ENCODE measurements around the gene STT3B. TPM values are rescaled to one million over a fixed set of nuclear protein-coding genes. Genes with fewer than 3 reads are reported as not detected.

Gene STT3B
- total RNA-seq, 2 experiments from 2014 or later, result 111 to 113 TPM

DNA sequence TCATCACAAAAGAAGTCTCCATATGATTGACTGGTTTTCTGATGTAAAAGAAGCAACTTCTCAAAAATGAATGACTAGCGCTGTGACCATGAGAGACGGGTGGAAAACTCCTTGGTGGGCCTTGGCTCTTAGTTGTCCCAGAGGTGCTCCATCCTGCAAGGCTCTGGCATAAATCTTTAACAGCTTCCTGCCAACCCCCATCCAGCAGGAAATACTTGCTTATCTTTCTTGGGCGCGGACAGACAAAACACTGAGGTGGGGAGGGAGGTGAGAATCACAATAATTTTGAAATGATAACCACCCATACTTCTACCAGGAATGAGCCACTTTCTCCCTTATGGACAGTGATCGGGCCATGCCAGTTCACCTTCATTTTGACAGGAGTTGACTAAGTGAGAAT is 128.6 kb downstream of the STT3B start:
- H3K4me3 Mint-ChIP-seq, result no peak overlapping the region

DNA sequence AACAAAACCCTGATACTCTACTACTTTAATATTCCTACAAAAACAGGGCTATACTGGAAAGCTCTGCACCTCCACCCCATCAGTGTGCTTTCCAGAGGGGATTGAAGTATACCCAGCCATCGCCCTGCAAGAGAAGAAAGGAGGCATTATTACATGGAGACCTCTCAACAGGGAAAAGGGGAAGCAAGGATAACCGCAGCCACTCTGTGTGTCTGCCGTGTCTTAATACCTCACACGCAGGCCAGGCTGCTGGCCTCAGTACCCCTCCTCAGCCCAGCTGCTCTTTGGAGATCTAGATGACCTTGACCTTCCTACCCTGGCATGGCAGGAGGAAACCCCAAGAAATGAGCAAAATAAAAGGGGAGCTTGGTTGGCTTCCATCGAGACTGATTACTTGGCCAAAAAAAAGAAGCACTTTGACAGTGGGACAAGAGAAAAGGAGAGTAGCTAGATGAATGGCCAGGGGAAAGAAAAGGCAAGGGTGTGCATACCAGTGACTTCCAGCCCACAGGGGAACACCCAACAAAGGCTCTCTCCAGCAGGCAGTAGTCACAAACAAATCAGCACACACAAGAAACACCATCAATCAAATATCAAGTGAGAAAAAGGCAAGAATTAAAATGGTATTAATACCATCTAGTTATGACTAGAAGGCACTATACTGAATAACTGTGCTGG is 129.4 kb downstream of the STT3B start:
- intact Hi-C loops (cut with DNase I, micrococcal nuclease), result no loop called here
- ChIA-PET CTCF (no interaction called here), POLR2A (no interaction called here)
- Mint-ChIP-seq H3K27ac (no peak overlapping the region), H3K4me3 (no peak overlapping the region), H3K4me1 (ENCODE audit: low read depth) (peaks cover 10% of the 10 kb centered on the region), H3K9me3 (peaks cover 10% of the 10 kb centered on the region), H3K27me3 (no peaks in the 10 kb centered on the region), H3K36me3 (ENCODE audit: low read depth) (peaks cover 5% of the 10 kb centered on the region)
- peaks cover 18 to 27% of the 10 kb centered on the region in 2 experiments for H3K9me3 ChIP-seq (ENCODE audit: control insufficient read depth in 1 of 2, insufficient read depth in 1 of 2, low read length in 2 of 2)
- H3K36me3 ChIP-seq (ENCODE audit: insufficient read depth, low read length), result no peaks in the 10 kb centered on the region
- ATAC-seq (ENCODE audit: poor library complexity) (no peak), DNase-seq (no peak)
- H3K4me1 ChIP-seq (ENCODE audit: insufficient read depth, low read length), result no peaks in the 10 kb centered on the region
- TF ChIP-seq, protein P1, sequence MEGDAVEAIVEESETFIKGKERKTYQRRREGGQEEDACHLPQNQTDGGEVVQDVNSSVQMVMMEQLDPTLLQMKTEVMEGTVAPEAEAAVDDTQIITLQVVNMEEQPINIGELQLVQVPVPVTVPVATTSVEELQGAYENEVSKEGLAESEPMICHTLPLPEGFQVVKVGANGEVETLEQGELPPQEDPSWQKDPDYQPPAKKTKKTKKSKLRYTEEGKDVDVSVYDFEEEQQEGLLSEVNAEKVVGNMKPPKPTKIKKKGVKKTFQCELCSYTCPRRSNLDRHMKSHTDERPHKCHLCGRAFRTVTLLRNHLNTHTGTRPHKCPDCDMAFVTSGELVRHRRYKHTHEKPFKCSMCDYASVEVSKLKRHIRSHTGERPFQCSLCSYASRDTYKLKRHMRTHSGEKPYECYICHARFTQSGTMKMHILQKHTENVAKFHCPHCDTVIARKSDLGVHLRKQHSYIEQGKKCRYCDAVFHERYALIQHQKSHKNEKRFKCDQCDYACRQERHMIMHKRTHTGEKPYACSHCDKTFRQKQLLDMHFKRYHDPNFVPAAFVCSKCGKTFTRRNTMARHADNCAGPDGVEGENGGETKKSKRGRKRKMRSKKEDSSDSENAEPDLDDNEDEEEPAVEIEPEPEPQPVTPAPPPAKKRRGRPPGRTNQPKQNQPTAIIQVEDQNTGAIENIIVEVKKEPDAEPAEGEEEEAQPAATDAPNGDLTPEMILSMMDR (IDR thresholded peaks at IDR 0.05), result no peak
- no peak overlapping the region for H3K4me3 ChIP-seq (ENCODE audit: low read length)
- H3K27me3 ChIP-seq (ENCODE audit: control insufficient read depth in 1 of 2, insufficient read depth in 2 of 2, low read length in 2 of 2), result peaks cover 0 to 3% of the 10 kb centered on the region in 2 experiments
- H3K27ac ChIP-seq (ENCODE audit: low read depth in 1 of 2, low read length in 2 of 2), result no peak overlapping the region

More for the DNA sequence above, 128.6 kb downstream of the STT3B start:
- no peak for DNase-seq
- no peaks in the 10 kb centered on the region for H3K36me3 ChIP-seq (ENCODE audit: insufficient read depth, low read length)
- peaks cover 0 to 3% of the 10 kb centered on the region in 2 experiments for H3K27me3 ChIP-seq (ENCODE audit: control insufficient read depth in 1 of 2, insufficient read depth in 2 of 2, low read length in 2 of 2)
- peaks cover 17 to 35% of the 10 kb centered on the region in 2 experiments for H3K9me3 ChIP-seq (ENCODE audit: control insufficient read depth in 1 of 2, insufficient read depth in 1 of 2, low read length in 2 of 2)
- H3K27me3 Mint-ChIP-seq, result no peaks in the 10 kb centered on the region
- peaks cover 14% of the 10 kb centered on the region for H3K9me3 Mint-ChIP-seq
- ChIA-PET CTCF (no interaction called here), POLR2A (no interaction called here)
- peaks cover 14% of the 10 kb centered on the region for H3K36me3 Mint-ChIP-seq (ENCODE audit: low read depth)
- H3K4me1 Mint-ChIP-seq (ENCODE audit: low read depth), result peaks cover 10% of the 10 kb centered on the region
- intact Hi-C loops (cut with DNase I, micrococcal nuclease), result no loop called here
- no peak for ATAC-seq (ENCODE audit: poor library complexity)
- no peaks in the 10 kb centered on the region for H3K4me1 ChIP-seq (ENCODE audit: insufficient read depth, low read length)
- H3K27ac Mint-ChIP-seq, result no peak overlapping the region
- TF ChIP-seq, protein P1 (IDR thresholded peaks at IDR 0.05), result no peak
- no peak overlapping the region for H3K27ac ChIP-seq (ENCODE audit: low read depth in 1 of 2, low read length in 2 of 2)
- no peak overlapping the region for H3K4me3 ChIP-seq (ENCODE audit: low read length)

DNA sequence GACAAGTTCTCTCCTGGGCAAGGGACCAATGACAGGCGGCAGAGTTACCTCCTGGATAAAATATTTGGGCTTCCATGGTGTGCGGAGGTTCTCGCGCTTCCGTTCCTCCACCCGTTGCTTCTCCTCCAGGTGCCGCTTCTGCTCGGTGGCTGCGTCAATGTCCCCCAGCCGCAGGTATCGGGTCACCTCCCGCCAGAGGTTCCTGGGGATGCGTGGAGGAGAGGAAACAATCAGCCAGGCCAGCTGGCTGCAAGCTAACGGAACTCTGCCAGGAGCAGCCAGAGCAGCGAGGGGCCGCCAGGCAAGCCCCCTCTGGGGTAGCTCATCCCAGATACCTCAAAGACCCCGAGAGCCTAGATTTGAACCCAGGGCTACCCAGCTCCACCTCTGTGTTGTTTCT is 131.3 kb downstream of the STT3B start:
- Mint-ChIP-seq H3K9me3 (no peaks in the 10 kb centered on the region), H3K4me3 (no peak overlapping the region), H3K27me3 (no peaks in the 10 kb centered on the region), H3K4me1 (ENCODE audit: low read depth) (peaks cover 10% of the 10 kb centered on the region), H3K27ac (no peak overlapping the region), H3K36me3 (ENCODE audit: low read depth) (no peaks in the 10 kb centered on the region)
- Histone ChIP-seq H3K36me3 (ENCODE audit: insufficient read depth, low read length) (no peaks in the 10 kb centered on the region), H3K9me3 (ENCODE audit: control insufficient read depth in 1 of 2, insufficient read depth in 1 of 2, low read length in 2 of 2) (peaks cover 12 to 18% of the 10 kb centered on the region in 2 experiments), H3K27me3 (ENCODE audit: control insufficient read depth in 1 of 2, insufficient read depth in 2 of 2, low read length in 2 of 2) (peaks cover 0 to 3% of the 10 kb centered on the region in 2 experiments), H3K4me1 (ENCODE audit: insufficient read depth, low read length) (no peaks in the 10 kb centered on the region), H3K27ac (ENCODE audit: low read depth in 1 of 2, low read length in 2 of 2) (no peak overlapping the region), H3K4me3 (ENCODE audit: low read length) (no peak overlapping the region)
- intact Hi-C loops (cut with DNase I, micrococcal nuclease), result no loop called here
- TF ChIP-seq, protein P1 (IDR thresholded peaks at IDR 0.05), result no peak
- CTCF ChIA-PET, result no interaction called here
- no peak for ATAC-seq (ENCODE audit: poor library complexity)
- POLR2A ChIA-PET, result no interaction called here
- DNase-seq, result no peak

Measured in CD4-positive, alpha-beta T cell (primary cell).